KMS-11 (cell line): ENCODE results near the gene LDB1.
A peak's percentile ranks its signal among the peaks of the same experiment; 100 is the strongest.

Experiments used
- H2AFZ ChIP-seq: fragments of 200-600 bp; sonication (generic); 2 replicates; pipeline ENCODE4 v1.6.1; 2016; ENCODE audit warnings: antibody characterized with exemption, mixed run types, low read depth
- H3K27ac ChIP-seq: fragments of 200-600 bp; sonication (generic); 2 replicates; pipeline ENCODE4 v1.6.1; 2016; ENCODE audit warnings: mild to moderate bottlenecking, mixed run types
- H3K27me3 ChIP-seq: fragments of 200-600 bp; sonication (generic); 2 replicates; pipeline ENCODE4 v1.6.1; 2017; ENCODE audit warnings: mild to moderate bottlenecking, low read depth, mixed run types, moderate library complexity; ENCODE audit not compliant: insufficient read depth
- H3K36me3 ChIP-seq: fragments of 200-600 bp; sonication (generic); 2 replicates; pipeline ENCODE4 v1.6.1; 2017; ENCODE audit warnings: mild to moderate bottlenecking, mixed run types; ENCODE audit not compliant: insufficient read depth
- H3K4me1 ChIP-seq: fragments of 200-600 bp; sonication (generic); 2 replicates; pipeline ENCODE4 v1.6.1; 2016; ENCODE audit warnings: mild to moderate bottlenecking, low read depth, mixed run types; ENCODE audit not compliant: poor library complexity, severe bottlenecking
- H3K4me2 ChIP-seq: fragments of 200-600 bp; sonication (generic); 2 replicates; pipeline ENCODE4 v1.7.0; 2016; ENCODE audit warnings: mild to moderate bottlenecking, mixed run types
- H3K4me3 ChIP-seq: fragments of 200-600 bp; sonication (generic); IDR thresholded peaks from 2 replicates; pipeline ENCODE4 v1.6.1; 2017; ENCODE audit warnings: low read depth, low read length, mixed read lengths; ENCODE audit not compliant: insufficient read depth
- H3K79me2 ChIP-seq: fragments of 200-600 bp; sonication (generic); 2 replicates; pipeline ENCODE4 v1.6.1; 2016; ENCODE audit warnings: low read depth, mixed run types; ENCODE audit not compliant: insufficient read depth
- H3K9ac ChIP-seq: fragments of 200-600 bp; sonication (generic); 2 replicates; pipeline ENCODE4 v1.6.1; 2016; ENCODE audit warnings: mild to moderate bottlenecking, mixed run types
- H4K20me1 ChIP-seq: fragments of 200-600 bp; sonication (generic); 2 replicates; pipeline ENCODE4 v1.6.1; 2016; ENCODE audit warnings: mild to moderate bottlenecking, mixed run types; ENCODE audit not compliant: insufficient read depth
- TF ChIP-seq, protein P1 (sequence below): fragments of 200-600 bp; sonication (generic); conservative IDR thresholded peaks from 2 replicates; pipeline ENCODE4 v1.6.1; 2017; ENCODE audit warnings: low read depth, mild to moderate bottlenecking, antibody characterized with exemption, low read length, moderate library complexity, mixed read lengths

Gene LDB1

DNA sequence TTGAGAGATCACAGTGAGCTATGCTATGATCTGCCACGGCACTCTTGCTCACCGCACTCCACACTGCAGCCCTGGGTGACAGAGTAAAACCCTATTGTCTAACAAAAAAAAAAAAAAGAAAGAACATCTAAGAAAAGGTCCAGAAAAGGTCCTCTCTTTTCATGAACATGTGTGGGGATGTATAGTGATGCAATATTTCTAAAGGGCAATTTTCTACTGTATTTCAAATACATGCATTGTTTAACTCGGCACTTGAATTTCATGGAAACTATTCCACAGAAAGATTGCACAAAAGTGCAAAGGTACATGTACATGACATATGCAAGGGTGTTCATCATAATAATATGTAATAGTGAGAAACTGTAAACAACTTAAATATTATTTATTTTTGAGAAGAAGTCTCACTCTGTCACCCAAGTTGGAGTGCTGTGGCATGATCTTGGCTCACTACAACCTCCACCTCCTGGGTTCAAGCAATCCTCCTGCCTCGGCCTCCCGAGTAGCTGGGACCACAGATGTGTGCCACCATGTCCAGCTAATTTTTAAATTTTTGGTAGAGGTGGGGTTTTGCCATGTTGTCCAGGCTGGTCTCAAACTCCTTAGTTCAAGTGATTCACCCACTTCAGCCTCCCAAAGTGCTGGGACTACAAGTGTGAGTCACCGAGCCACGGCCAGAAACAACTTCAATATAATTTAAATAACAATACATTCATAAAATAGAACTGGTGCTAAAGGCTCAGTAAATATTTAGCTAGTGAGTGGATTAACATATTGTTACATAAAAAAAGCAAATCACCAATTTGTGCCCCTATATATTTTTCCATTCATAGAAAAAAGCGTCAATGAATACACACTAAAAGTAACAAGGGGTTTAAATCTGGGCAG lies 11.4 kb upstream of the LDB1 start:
- Histone ChIP-seq H3K4me2 (peak overlapping the region; percentile 40; the same call in 1 of the 2 replicates), H3K79me2 (peaks cover 37% of the 10 kb centered on the region), H3K36me3 (0 out of 2 replicates have a peak, but pooled peaks cover 7% of the 10 kb centered on the region), H4K20me1 (peaks cover 25% of the 10 kb centered on the region), H2AFZ (peak overlapping the region; percentile 70), H3K27ac (peak overlapping the region; percentile 26; the same call in 1 of the 2 replicates), H3K27me3 (no peaks in the 10 kb centered on the region), H3K4me3 (no peak overlapping the region), H3K9ac (no peak overlapping the region), H3K4me1 (peaks cover 30% of the 10 kb centered on the region)
- TF ChIP-seq, protein P1, sequence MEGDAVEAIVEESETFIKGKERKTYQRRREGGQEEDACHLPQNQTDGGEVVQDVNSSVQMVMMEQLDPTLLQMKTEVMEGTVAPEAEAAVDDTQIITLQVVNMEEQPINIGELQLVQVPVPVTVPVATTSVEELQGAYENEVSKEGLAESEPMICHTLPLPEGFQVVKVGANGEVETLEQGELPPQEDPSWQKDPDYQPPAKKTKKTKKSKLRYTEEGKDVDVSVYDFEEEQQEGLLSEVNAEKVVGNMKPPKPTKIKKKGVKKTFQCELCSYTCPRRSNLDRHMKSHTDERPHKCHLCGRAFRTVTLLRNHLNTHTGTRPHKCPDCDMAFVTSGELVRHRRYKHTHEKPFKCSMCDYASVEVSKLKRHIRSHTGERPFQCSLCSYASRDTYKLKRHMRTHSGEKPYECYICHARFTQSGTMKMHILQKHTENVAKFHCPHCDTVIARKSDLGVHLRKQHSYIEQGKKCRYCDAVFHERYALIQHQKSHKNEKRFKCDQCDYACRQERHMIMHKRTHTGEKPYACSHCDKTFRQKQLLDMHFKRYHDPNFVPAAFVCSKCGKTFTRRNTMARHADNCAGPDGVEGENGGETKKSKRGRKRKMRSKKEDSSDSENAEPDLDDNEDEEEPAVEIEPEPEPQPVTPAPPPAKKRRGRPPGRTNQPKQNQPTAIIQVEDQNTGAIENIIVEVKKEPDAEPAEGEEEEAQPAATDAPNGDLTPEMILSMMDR, result no peak

DNA sequence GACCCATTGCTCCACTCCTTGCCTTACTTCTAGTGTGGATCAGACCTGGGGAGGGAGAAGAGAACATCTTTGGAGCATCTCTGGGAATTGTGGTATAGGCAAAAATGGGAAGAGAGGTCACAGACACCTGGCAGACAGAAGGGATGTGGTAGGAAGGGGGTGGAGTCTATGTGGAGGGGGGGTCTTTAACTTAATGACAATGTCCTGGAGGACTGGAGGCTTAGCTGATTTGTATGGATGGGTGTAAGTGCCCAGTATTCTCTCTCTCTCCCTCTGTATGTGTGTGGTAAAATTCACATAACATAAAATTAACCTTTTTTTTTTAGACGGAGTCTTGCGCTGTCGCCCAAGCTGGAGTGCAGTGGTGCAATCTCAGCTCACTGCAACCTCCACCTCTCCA lies 3.1 kb upstream of the LDB1 start:
- H3K27ac ChIP-seq, result no peak overlapping the region
- TF ChIP-seq, protein P1, result no peak
- H4K20me1 ChIP-seq, result no peaks in the 10 kb centered on the region
- no peak overlapping the region for H2AFZ ChIP-seq
- H3K4me3 ChIP-seq, result no peak overlapping the region
- peaks cover 17% of the 10 kb centered on the region; the same call in 1 of the 2 replicates for H3K79me2 ChIP-seq
- no peaks in the 10 kb centered on the region for H3K36me3 ChIP-seq
- H3K27me3 ChIP-seq, result no peaks in the 10 kb centered on the region
- no peak overlapping the region for H3K4me2 ChIP-seq
- peaks cover 18% of the 10 kb centered on the region for H3K4me1 ChIP-seq
- H3K9ac ChIP-seq, result no peak overlapping the region

DNA sequence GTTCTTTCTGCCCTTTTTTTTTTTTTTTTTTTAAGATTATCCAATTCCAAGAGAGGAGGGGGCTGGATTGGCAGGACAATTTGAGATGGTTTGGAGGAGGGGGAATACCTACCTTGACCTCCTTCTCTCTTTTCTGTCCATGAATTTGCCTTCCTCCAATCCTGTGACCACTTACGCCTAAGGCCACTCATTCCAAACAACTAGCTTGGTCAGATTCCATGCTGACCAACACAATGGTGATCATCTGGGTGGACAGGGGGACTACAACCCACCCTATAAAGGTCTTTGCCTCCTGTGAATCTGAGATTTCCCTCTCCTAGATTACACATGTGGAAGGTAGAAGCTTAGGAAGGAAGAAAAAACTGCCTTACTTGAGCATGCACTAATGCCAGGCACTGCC lies 2.3 kb upstream of the LDB1 start:
- H3K36me3 ChIP-seq, result no peaks in the 10 kb centered on the region
- no peak overlapping the region for H3K4me3 ChIP-seq
- H3K9ac ChIP-seq, result no peak overlapping the region
- H2AFZ ChIP-seq, result no peak overlapping the region
- H4K20me1 ChIP-seq, result no peaks in the 10 kb centered on the region
- peaks cover 21% of the 10 kb centered on the region; the same call in 1 of the 2 replicates for H3K79me2 ChIP-seq
- peaks cover 19% of the 10 kb centered on the region for H3K4me1 ChIP-seq
- no peak overlapping the region for H3K27ac ChIP-seq
- H3K27me3 ChIP-seq, result no peaks in the 10 kb centered on the region
- TF ChIP-seq, protein P1, result no peak
- no peak overlapping the region for H3K4me2 ChIP-seq

DNA sequence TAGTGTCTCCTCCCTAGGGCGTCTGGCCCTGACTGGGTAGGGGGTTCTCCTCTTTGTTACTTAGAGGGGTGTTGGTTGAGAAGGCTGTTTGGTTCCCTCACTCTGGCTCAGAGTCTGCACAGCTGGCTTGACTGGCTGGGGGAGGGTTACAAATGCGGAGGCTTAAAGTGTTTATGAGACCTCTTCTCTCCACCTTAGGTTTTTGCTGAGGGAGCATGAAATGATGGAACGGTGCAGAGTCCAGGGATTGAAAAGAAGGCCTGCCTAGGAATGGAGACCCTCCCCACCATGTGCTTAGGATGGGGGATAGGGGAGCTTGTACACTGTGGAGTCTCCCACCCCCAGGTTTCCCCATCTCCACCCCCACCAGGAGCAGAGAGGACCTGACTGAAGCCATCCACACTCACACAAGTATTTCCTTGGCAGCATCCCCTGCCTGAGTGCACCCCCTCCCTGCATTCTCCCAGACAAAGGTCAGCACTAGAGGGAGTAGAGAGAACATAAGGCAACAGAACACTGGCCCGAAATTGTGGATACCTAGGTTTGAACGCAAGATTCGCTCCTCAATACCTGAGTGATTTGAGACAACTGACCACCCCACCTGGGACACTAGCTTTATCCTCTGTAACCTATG lies 1.7 kb upstream of the LDB1 start:
- H3K4me2 ChIP-seq, result peak overlapping the region; percentile 77; the same call in 1 of the 2 replicates
- H3K79me2 ChIP-seq, result peaks cover 25% of the 10 kb centered on the region
- no peaks in the 10 kb centered on the region for H3K36me3 ChIP-seq
- TF ChIP-seq, protein P1, result no peak
- H2AFZ ChIP-seq, result peak overlapping the region; percentile 77; the same call in 1 of the 2 replicates
- H4K20me1 ChIP-seq, result no peaks in the 10 kb centered on the region
- no peaks in the 10 kb centered on the region for H3K27me3 ChIP-seq
- peaks cover 23% of the 10 kb centered on the region for H3K4me1 ChIP-seq
- no peak overlapping the region for H3K4me3 ChIP-seq
- no peak overlapping the region for H3K9ac ChIP-seq
- H3K27ac ChIP-seq, result no peak overlapping the region
